Fibroblast of villous mesenchyme (primary cell): ENCODE data around the gene NFYA. TPM values are rescaled to one million over a fixed set of nuclear protein-coding genes. Genes with fewer than 3 reads are reported as not detected.

Experiments used
- DNase-seq: peaks from one replicate; pipeline ENCODE4 v3.0.0-alpha.2; 2010; ENCODE audit warnings: low read depth
- H3K4me3 ChIP-seq: 2 replicates; pipeline ENCODE4 v1.5.1; 2011; ENCODE audit warnings: low read depth, mild to moderate bottlenecking, low read length
- total RNA-seq: library from RNA; depleted of rRNA; stranded (reverse); fragments of >200 nt; gene quantifications from 2 replicates; pipeline ENCODE4 v1.2.3, GENCODE V29; 2012
- TF ChIP-seq, protein P1 (sequence below): IDR thresholded peaks from 2 replicates; pipeline ENCODE4 v1.5.1; 2012; ENCODE audit warnings: low read depth, mild to moderate bottlenecking, low read length; ENCODE audit not compliant: insufficient read depth

The NFYA gene
- total RNA-seq, 1 donor: 10.4 TPM

DNA sequence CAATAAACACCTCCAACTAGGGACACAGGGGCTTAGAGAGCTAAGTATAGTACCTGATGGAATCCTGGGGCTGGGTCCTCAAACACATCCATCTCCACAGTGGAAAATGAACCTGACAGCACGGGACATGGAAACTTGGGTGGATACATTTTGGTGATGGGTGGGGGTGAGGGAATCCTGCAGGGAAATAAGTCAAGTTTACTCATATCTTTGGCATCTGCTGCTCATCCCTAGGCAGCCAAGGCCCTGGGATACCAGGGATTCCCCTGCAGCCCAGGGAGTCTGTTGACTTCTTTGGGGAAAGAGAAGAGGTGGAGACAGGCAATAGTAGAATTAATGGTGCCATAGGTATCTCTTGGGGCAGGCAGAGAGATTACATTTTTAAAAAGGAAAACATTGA is 13.2 kb upstream of the NFYA start:
- no peak for DNase-seq
- no peak overlapping the region for H3K4me3 ChIP-seq
- TF ChIP-seq, protein P1, sequence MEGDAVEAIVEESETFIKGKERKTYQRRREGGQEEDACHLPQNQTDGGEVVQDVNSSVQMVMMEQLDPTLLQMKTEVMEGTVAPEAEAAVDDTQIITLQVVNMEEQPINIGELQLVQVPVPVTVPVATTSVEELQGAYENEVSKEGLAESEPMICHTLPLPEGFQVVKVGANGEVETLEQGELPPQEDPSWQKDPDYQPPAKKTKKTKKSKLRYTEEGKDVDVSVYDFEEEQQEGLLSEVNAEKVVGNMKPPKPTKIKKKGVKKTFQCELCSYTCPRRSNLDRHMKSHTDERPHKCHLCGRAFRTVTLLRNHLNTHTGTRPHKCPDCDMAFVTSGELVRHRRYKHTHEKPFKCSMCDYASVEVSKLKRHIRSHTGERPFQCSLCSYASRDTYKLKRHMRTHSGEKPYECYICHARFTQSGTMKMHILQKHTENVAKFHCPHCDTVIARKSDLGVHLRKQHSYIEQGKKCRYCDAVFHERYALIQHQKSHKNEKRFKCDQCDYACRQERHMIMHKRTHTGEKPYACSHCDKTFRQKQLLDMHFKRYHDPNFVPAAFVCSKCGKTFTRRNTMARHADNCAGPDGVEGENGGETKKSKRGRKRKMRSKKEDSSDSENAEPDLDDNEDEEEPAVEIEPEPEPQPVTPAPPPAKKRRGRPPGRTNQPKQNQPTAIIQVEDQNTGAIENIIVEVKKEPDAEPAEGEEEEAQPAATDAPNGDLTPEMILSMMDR: no peak

DNA sequence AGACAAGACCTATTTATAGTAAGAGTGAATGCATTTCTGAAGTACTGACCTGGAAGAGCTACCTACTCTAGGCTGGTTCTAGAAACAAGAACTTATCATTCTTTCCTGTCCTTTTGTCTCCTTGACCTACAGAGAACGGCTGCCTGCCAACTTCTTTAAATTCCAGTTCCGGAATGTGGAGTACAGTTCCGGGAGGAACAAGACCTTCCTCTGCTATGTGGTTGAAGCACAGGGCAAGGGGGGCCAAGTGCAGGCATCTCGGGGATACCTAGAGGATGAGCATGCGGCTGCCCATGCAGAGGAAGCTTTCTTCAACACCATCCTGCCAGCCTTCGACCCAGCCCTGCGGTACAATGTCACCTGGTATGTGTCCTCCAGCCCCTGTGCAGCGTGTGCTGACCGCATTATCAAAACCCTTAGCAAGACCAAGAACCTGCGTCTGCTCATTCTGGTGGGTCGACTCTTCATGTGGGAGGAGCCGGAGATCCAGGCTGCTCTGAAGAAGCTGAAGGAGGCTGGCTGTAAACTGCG is 11.5 kb upstream of the NFYA start:
- TF ChIP-seq, protein P1: no peak
- no peak overlapping the region for H3K4me3 ChIP-seq
- DNase-seq: no peak

DNA sequence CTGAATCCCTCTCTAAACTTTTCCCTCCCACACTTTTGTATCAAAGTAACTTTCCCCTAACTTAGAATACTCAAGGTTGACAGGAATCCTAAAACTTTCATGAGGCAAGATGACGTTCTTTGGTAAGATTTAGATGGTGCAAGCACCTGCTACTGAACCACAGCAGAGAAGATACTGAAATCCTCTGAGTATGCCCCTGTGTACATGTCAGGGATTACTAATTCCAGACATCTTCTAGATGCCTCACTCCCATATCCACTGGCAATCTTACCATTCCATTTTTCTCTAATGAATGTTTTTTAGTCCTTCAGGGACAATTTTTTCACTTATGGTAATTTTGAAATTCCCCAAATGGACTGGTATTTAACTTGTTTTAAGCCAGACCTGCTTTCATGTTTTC is 10.7 kb upstream of the NFYA start:
- DNase-seq: no peak
- H3K4me3 ChIP-seq: no peak overlapping the region
- TF ChIP-seq, protein P1: no peak

DNA sequence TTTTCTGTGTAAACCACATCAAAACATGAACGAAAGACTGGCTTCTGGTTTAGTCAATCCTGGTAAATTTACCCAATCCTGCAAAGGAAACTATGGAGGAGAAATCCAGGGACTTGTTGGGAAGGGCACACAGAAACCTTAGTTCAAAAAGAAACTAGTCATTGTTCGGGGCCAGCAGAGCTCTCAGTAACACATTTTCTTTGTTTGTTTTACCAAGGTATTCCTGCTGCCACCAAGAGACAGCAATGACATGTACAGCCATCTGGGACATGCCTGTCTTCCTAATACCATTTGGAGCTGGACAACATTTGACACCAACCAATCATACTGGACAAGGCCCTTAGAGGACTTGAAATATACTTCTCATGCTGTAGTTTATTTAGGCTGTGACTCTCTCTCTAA is 8.9 kb upstream of the NFYA start:
- TF ChIP-seq, protein P1: no peak
- H3K4me3 ChIP-seq: no peak overlapping the region
- DNase-seq: no peak

DNA sequence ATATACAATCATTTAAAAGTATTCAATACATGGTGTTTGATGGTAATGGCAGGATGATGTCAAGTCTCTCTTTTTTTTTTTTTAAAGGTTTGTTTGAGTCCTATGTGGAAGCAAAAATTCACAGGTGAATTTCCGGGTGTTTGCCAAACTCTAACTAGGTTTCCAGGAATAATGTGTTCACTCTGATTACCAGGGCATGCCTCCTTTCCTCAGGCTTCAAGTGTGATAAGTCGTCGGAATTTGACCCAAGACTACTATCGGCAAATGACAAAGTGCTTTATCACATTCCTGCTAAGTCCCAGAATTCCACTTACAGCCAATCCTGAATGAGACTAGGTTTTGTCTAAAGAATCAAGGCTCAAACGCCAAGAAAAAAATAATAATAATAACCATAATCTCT is 7.9 kb upstream of the NFYA start:
- TF ChIP-seq, protein P1: no peak
- DNase-seq: no peak
- no peak overlapping the region for H3K4me3 ChIP-seq

DNA sequence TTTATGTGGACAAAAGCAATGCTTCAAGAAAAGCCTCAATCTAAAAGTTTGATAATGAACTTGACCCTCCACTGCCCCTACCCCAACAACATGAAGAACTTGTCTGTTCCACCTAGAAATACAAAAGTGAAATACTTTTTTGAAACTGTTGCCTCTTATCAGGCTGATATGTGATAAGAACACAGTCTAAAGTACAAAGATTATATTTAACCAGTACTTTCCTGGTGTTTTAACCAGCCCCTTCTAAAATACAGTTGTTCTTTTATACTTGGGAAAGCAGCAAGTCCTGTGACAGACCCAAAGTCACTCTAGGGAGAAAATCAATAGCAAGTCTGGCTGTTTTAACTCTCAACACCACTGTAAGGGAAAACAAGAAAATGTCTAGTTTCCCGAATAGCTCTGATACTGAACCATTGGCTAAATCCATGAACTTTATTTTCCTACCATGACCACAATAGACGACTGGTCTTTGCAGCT is 7.2 kb upstream of the NFYA start:
- TF ChIP-seq, protein P1: no peak
- H3K4me3 ChIP-seq: no peak overlapping the region
- no peak for DNase-seq

DNA sequence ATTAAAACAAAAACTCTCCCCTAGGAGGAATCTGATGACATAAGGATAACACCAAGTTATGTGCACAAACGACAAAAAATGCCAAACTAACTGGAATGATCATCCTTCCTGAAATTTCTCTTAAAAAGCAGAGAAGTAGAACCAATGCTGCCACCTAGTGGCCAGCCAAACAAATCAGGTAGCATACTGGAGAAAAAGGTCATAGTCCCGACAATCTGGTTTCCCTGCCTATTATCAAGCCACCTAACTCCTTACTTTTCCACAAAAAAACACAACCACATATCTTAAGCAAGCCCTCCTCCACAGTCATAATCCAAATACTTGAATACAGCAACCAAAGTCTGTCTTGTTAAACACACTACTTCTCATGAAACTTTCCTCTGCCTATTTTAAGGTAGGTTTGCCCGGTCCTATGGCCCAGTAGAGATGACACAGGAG is 5.9 kb upstream of the NFYA start:
- TF ChIP-seq, protein P1: peak; percentile 83

More for the DNA sequence above, 5.9 kb upstream of the NFYA start:
- DNase-seq: peak; percentile 87
- H3K4me3 ChIP-seq: no peak overlapping the region
